HL-60 (cell line): ENCODE results near the gene PIGC.

Source experiments
- DNase-seq, 2 experiments: peaks; one replicate each; pipeline ENCODE4 v3.0.0-alpha.2; 2010 to 2020; ENCODE audit warnings: low read depth in 1 of 2, low spot score in 1 of 2
- H3K27ac ChIP-seq: fragments of 250-450 bp; sonication (Bioruptor Pico); replicated peaks from 2 replicates; pipeline ENCODE4 v1.5.1; 2020; ENCODE audit warnings: mild to moderate bottlenecking, moderate library complexity
- H3K27me3 ChIP-seq: fragments of 250-450 bp; sonication (Bioruptor Pico); 2 replicates; pipeline ENCODE4 v1.5.1; 2021; ENCODE audit warnings: mild to moderate bottlenecking, moderate library complexity; ENCODE audit not compliant: insufficient read depth, poor library complexity, severe bottlenecking
- H3K4me3 ChIP-seq: replicated peaks from 2 replicates; pipeline ENCODE4 v1.5.1; 2011; ENCODE audit warnings: mild to moderate bottlenecking, control low read depth, low read length; ENCODE audit not compliant: insufficient read depth
- CTCF ChIP-seq: IDR thresholded peaks from one replicate; pipeline ENCODE4 v1.5.1; 2011; ENCODE audit warnings: low read length, control low read depth, inconsistent platforms; ENCODE audit not compliant: insufficient read depth
- GABPA ChIP-seq: IDR thresholded peaks from 2 replicates; pipeline ENCODE4 v1.6.1; 2012; ENCODE audit warnings: low read depth
- POLR2AphosphoS5 ChIP-seq: IDR thresholded peaks from 2 replicates; pipeline ENCODE4 v1.6.1; 2012; ENCODE audit warnings: low read depth
- REST ChIP-seq: IDR thresholded peaks from 2 replicates; pipeline ENCODE4 v1.6.1; 2012; ENCODE audit warnings: low read depth; ENCODE audit not compliant: insufficient replicate concordance
- SPI1 ChIP-seq: IDR thresholded peaks from 2 replicates; pipeline ENCODE4 v1.6.1; 2012; ENCODE audit warnings: low read depth, mild to moderate bottlenecking, borderline replicate concordance

PIGC gene

GRCh38 chr1:172457479-172458130 lies 13.7 kb upstream of the PIGC start:
- H3K4me3 ChIP-seq = no peak overlapping the region
- H3K27ac ChIP-seq = no peak overlapping the region
- no peaks in the 10 kb centered on the region for H3K27me3 ChIP-seq
- DNase-seq = no peak
- no peak for TF ChIP-seq SPI1
- TF ChIP-seq CTCF = no peak
- no peak for TF ChIP-seq POLR2AphosphoS5
- TF ChIP-seq GABPA = no peak
- TF ChIP-seq REST = no peak

GRCh38 chr1:172456344-172456769 lies 12.5 kb upstream of the PIGC start:
- Histone ChIP-seq H3K27ac (no peak overlapping the region), H3K27me3 (no peaks in the 10 kb centered on the region), H3K4me3 (no peak overlapping the region)
- DNase-seq = no peak
- TF ChIP-seq REST = no peak
- TF ChIP-seq CTCF = no peak
- no peak for TF ChIP-seq POLR2AphosphoS5
- no peak for TF ChIP-seq SPI1
- no peak for TF ChIP-seq GABPA

- TF ChIP-seq CTCF = no peak
- TF ChIP-seq POLR2AphosphoS5 = no peak
- no peak for TF ChIP-seq REST
- no peak for TF ChIP-seq SPI1
- no peak for TF ChIP-seq GABPA
- no peak for DNase-seq
- Histone ChIP-seq H3K27me3 (no peaks in the 10 kb centered on the region), H3K27ac (no peak overlapping the region), H3K4me3 (no peak overlapping the region)
These were observed 11.6 kb upstream of the PIGC start for GRCh38 chr1:172455451-172455850.
